ENCODE measurements around the gene SOCS3.
"Not testable (repeated sequence)": the region's sequence is repeated elsewhere in the genome, so short reads cannot be mapped to it uniquely, and the experiment has no call there.

Gene SOCS3

DNA sequence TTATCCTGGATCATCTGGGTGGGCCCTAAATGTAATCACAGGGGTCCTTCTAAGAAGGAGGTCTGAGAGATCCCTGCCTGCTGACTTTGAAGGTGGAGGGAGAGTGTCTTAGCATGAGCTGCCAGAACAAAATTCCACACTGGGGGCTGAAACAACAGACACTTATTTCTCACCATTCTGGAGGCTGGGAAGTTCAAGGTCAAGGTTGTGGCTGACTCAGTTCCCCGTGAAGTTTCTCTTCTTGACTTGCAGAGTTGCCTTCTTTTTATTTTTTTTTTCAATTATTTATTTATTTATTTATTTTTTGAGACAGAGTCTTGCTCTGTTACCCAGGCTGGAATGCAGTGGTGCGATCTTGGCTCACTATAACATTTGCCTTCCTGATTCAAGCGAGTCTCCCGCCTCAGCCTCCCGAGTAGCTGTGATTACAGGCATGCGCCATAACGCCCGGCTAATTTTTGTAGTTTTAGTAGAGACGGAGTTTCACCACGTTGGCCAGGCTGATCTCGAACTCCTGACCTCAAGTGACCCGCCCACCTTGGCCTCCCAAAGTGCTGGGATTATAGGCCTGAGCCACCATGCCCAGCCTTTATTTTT, 50.1 kb downstream of the SOCS3 start:
- DNase-seq (ENCODE audit: low read depth in 2 of 2) = not testable (repeated sequence)

DNA sequence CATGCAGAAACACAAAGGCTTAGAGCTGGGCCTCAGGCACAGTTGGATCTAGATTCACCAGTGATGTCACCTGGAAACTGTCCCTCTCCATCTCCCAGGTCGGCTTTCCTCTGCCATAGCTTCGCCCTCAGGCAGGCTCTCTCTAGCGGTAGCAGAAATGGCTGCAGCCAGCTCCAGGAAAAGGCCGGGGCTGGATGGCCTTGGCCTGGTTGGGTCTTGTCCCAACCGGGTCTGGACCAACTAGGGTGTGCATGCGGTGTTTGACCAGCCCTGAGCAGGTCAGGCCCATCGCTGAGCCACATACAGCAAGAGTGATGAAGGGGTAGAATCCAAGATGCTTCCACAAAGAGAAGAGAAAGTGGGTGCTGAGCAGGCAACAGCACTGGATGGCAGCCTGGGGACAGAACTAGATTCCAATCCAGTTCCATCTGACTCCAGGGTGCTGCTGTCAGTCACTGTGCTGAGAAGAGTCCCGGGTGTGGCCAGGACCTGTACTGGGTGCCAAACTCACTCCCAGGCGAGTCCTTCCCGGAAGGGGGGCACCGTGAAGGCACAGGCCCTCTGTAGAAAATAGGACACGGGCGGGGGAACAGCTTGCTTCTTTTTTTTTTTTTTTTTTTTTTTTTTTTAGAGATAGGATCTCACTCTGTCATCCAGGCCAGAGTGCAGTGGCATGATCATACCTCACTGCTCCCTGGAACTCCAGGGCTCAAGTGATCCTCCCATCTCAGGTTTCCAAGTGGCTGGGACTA, 51.8 kb downstream of the SOCS3 start:
- no peak for DNase-seq (ENCODE audit: low read depth in 2 of 2)

DNA sequence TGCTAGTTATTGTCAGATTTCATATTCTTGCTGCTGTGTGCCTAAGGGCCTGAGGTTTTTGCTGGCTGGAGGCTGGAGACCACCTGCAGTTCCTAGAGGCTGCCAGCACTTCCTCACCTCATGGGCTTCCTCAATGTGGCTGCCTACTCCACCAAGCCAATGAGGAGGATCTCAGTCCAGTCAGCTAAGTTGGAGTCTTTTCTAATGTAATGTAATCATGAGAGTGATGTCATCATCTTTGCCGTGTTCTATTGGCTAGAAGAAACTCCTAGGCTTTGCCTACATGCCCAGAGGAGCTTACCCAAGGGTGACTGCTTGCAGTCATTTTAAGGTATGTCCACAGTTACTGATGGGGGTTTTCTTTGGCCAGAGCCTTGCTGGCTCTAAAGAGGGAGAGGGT, 53.0 kb downstream of the SOCS3 start:
- no peak for DNase-seq (ENCODE audit: low read depth in 2 of 2)

All from fibroblast of skin of left biceps (primary cell).